Measurements from ENCODE around the gene PPP1R17.

PPP1R17 gene

GRCh38 chr7:31669461-31669860 lies 17.6 kb upstream of the PPP1R17 start:
- in situ Hi-C loops (cut with HindIII; ENCODE audit: low pct_ligation_motif_present, low sequenced_read_pairs), result no loop called here
- Histone ChIP-seq H3K27ac (no peak overlapping the region), H3K27me3 (replicated peaks) (no peaks in the 10 kb centered on the region), H3K4me3 (ENCODE audit: low read depth, low read length) (no peak overlapping the region), H3K36me3 (replicated peaks) (no peaks in the 10 kb centered on the region)
- no peak for TF ChIP-seq CTCF (IDR thresholded peaks at IDR 0.05; ENCODE audit: low read depth, low read length, missing control alignments)
- no peak for DNase-seq

- Histone ChIP-seq H3K27me3 (replicated peaks) (no peaks in the 10 kb centered on the region), H3K36me3 (replicated peaks) (no peaks in the 10 kb centered on the region), H3K27ac (no peak overlapping the region), H3K4me3 (ENCODE audit: low read depth, low read length) (no peak overlapping the region)
- in situ Hi-C loops (cut with HindIII; ENCODE audit: low pct_ligation_motif_present, low sequenced_read_pairs), result no loop called here
- TF ChIP-seq CTCF (IDR thresholded peaks at IDR 0.05; ENCODE audit: low read depth, low read length, missing control alignments), result no peak
- no peak for DNase-seq
Measured at GRCh38 chr7:31679574-31680305, 7.3 kb upstream of the PPP1R17 start.

GRCh38 chr7:31683445-31684225 lies 3.4 kb upstream of the PPP1R17 start:
- H3K36me3 ChIP-seq (replicated peaks), result no peaks in the 10 kb centered on the region
- TF ChIP-seq CTCF (IDR thresholded peaks at IDR 0.05; ENCODE audit: low read depth, low read length, missing control alignments), result no peak
- in situ Hi-C loops (cut with HindIII; ENCODE audit: low pct_ligation_motif_present, low sequenced_read_pairs), result no loop called here

GRCh38 chr7:31688372-31688771 lies 1.4 kb downstream of the PPP1R17 start:
- in situ Hi-C loops (cut with HindIII; ENCODE audit: low pct_ligation_motif_present, low sequenced_read_pairs), result no loop called here
- Histone ChIP-seq H3K4me3 (ENCODE audit: low read depth, low read length) (no peak overlapping the region), H3K27me3 (replicated peaks) (no peaks in the 10 kb centered on the region), H3K27ac (no peak overlapping the region), H3K36me3 (replicated peaks) (no peaks in the 10 kb centered on the region)
- TF ChIP-seq CTCF (IDR thresholded peaks at IDR 0.05; ENCODE audit: low read depth, low read length, missing control alignments), result no peak
- DNase-seq, result no peak

More at GRCh38 chr7:31683445-31684225, 3.4 kb upstream of the PPP1R17 start:
- Histone ChIP-seq H3K27me3 (replicated peaks) (no peaks in the 10 kb centered on the region), H3K27ac (no peak overlapping the region), H3K4me3 (ENCODE audit: low read depth, low read length) (no peak overlapping the region)
- no peak for DNase-seq

GRCh38 chr7:31688996-31689395 lies 2.0 kb downstream of the PPP1R17 start:
- no peak for DNase-seq
- Histone ChIP-seq H3K27me3 (replicated peaks) (no peaks in the 10 kb centered on the region), H3K4me3 (ENCODE audit: low read depth, low read length) (no peak overlapping the region), H3K27ac (no peak overlapping the region), H3K36me3 (replicated peaks) (no peaks in the 10 kb centered on the region)
- in situ Hi-C loops (cut with HindIII; ENCODE audit: low pct_ligation_motif_present, low sequenced_read_pairs), result no loop called here
- TF ChIP-seq CTCF (IDR thresholded peaks at IDR 0.05; ENCODE audit: low read depth, low read length, missing control alignments), result no peak
